GM12878 (cell line): ENCODE measurements around the gene AFF1. TPM values are rescaled to one million over a fixed set of nuclear protein-coding genes. Genes with fewer than 3 reads are reported as not detected.

Experiments used
- ATAC-seq: fragments of 200-7000 bp; cut with Tn5 transposase; 3 replicates; pipeline ENCODE4 v1.9.1; 2020; ENCODE audit warnings: mild to moderate bottlenecking, moderate library complexity
- BruUV-seq: library from RNA; stranded (reverse); fragments of 400-500 nt; replicated peaks from 2 replicates; lab custom pipeline; 2021; lab: Mats Ljungman, UMichigan
- CTCF ChIA-PET: fragments of 300-600 bp; sonication (Branson Sonifier 250); formaldehyde crosslinking; extraction: SDS; loops from one replicate; lab custom pipeline; 2021; ENCODE audit warnings: inconsistent platforms; lab: Yijun Ruan, JAX
- POLR2A ChIA-PET: fragments of 350-600 bp; formaldehyde crosslinking; extraction: SDS; loops from one replicate; lab custom pipeline; 2021; ENCODE audit warnings: inconsistent platforms; lab: Charles Lee
- RAD21 ChIA-PET: fragments of 300-600 bp; sonication (Branson Sonifier 250); formaldehyde crosslinking; loops from one replicate; lab custom pipeline; 2023; ENCODE audit warnings: antibody characterized with exemption; ENCODE audit not compliant: unreplicated experiment; lab: Charles Lee
- SMC1A ChIA-PET: fragments of 300-600 bp; sonication (Branson Sonifier 250); formaldehyde crosslinking; loops from one replicate; lab custom pipeline; 2023; ENCODE audit not compliant: unreplicated experiment, uncharacterized antibody; lab: Charles Lee
- DNase-seq: peaks from one replicate; pipeline ENCODE4 v3.0.0-alpha.2; 2011; ENCODE audit warnings: low read depth, low spot score
- FAIRE-seq: peaks from 3 replicates; lab custom pipeline; 2011; peaks lifted over from hg19 to GRCh38; lab: Jason Lieb, UNC
- H2AFZ ChIP-seq: 2 replicates; pipeline ENCODE4 v1.6.0; 2011; ENCODE audit warnings: low read depth, low read length, control low read depth; ENCODE audit not compliant: control insufficient read depth
- H3K27ac ChIP-seq: 2 replicates; pipeline ENCODE4 v1.5.1; 2011; ENCODE audit warnings: control low read depth; ENCODE audit not compliant: control insufficient read depth, insufficient read depth
- H3K27me3 ChIP-seq, 2 experiments: replicated peaks in 1 of 2; 2 replicates each; pipeline versions ENCODE4 v1.6.0 to v1.6.1; 2011; ENCODE audit warnings: low read length in 1 of 2; ENCODE audit not compliant: control insufficient read depth in 2 of 2, insufficient read depth in 2 of 2
- H3K36me3 ChIP-seq, 2 experiments: 2 replicates each; pipeline ENCODE4 v1.5.1; 2011; ENCODE audit warnings: low read length in 1 of 2; ENCODE audit not compliant: control insufficient read depth in 2 of 2, insufficient read depth in 2 of 2
- H3K4me1 ChIP-seq: 2 replicates; pipeline ENCODE4 v1.6.1; 2011; ENCODE audit warnings: mild to moderate bottlenecking, low read length, moderate library complexity, mixed read lengths; ENCODE audit not compliant: control insufficient read depth, insufficient read depth
- H3K4me2 ChIP-seq: 2 replicates; pipeline ENCODE4 v1.6.0; 2011; ENCODE audit warnings: control low read depth; ENCODE audit not compliant: control insufficient read depth, insufficient read depth
- H3K4me3 ChIP-seq: fragments of 200-600 bp; sonication (generic); 2 replicates; pipeline ENCODE4 v1.5.1; 2016
- H3K79me2 ChIP-seq: 2 replicates; pipeline ENCODE4 v1.6.0; 2011; ENCODE audit warnings: low read length; ENCODE audit not compliant: control insufficient read depth, insufficient read depth
- H3K9ac ChIP-seq: 2 replicates; pipeline ENCODE4 v1.8.0; 2011; ENCODE audit warnings: low read length, control low read depth, mixed read lengths; ENCODE audit not compliant: control insufficient read depth, insufficient read depth
- H3K9me3 ChIP-seq: replicated peaks from 3 replicates; pipeline ENCODE4 v1.5.1; 2011; ENCODE audit warnings: mild to moderate bottlenecking, low read length; ENCODE audit not compliant: control insufficient read depth, insufficient read depth
- H4K20me1 ChIP-seq: 2 replicates; pipeline ENCODE4 v1.6.0; 2011; ENCODE audit not compliant: control insufficient read depth, insufficient read depth
- ATF2 ChIP-seq: IDR thresholded peaks from 2 replicates; pipeline ENCODE4 v1.6.1; 2012; ENCODE audit warnings: low read length, inconsistent platforms
- CHD1 ChIP-seq: IDR thresholded peaks from 2 replicates; pipeline ENCODE4 v1.6.1; 2012; ENCODE audit warnings: low read depth, low read length, improper control_type of control experiment
- FOS ChIP-seq: IDR thresholded peaks from 3 replicates; pipeline ENCODE4 v1.6.1; 2011; ENCODE audit warnings: borderline replicate concordance; ENCODE audit not compliant: insufficient read length; ENCODE audit errors: extremely low read depth
- IKZF1 ChIP-seq: fragments of 450-650 bp; conservative IDR thresholded peaks from 2 replicates; pipeline ENCODE4 v1.6.1; 2017; ENCODE audit warnings: antibody characterized with exemption, mild to moderate bottlenecking
- IKZF2 ChIP-seq, 2 experiments: fragments of 450-650 bp; IDR thresholded peaks; 2 replicates each; pipeline ENCODE4 v1.6.1; 2017; ENCODE audit warnings: mild to moderate bottlenecking in 2 of 2, moderate library complexity in 2 of 2
- JUND ChIP-seq: IDR thresholded peaks from 2 replicates; pipeline ENCODE4 v1.6.1; 2012; ENCODE audit warnings: low read depth, mild to moderate bottlenecking, low read length, improper control_type of control experiment, moderate library complexity
- MTA2 ChIP-seq: fragments of 450-650 bp; IDR thresholded peaks from 2 replicates; pipeline ENCODE4 v1.6.1; 2016; ENCODE audit warnings: low read depth, mild to moderate bottlenecking, moderate library complexity
- NR2C1 ChIP-seq: fragments of 450-650 bp; IDR thresholded peaks from 2 replicates; pipeline ENCODE4 v1.6.1; 2017; ENCODE audit warnings: antibody characterized with exemption, mild to moderate bottlenecking, moderate library complexity
- RELB ChIP-seq: fragments of 450-650 bp; IDR thresholded peaks from 2 replicates; pipeline ENCODE4 v1.6.1; 2017; ENCODE audit warnings: low read depth, mild to moderate bottlenecking, moderate library complexity
- SIN3A ChIP-seq: IDR thresholded peaks from 2 replicates; pipeline ENCODE4 v1.6.1; 2012; ENCODE audit warnings: low read depth, low read length, improper control_type of control experiment
- SIX5 ChIP-seq: IDR thresholded peaks from 2 replicates; pipeline ENCODE4 v1.6.1; 2011; ENCODE audit warnings: mild to moderate bottlenecking, low read depth, low read length, moderate library complexity; ENCODE audit not compliant: severe bottlenecking
- USF1 ChIP-seq: IDR thresholded peaks from 2 replicates; pipeline ENCODE4 v1.6.1; 2011; ENCODE audit warnings: borderline replicate concordance, low read depth, mild to moderate bottlenecking, moderate library complexity, mixed read lengths, low read length; ENCODE audit not compliant: insufficient read depth; ENCODE audit errors: extremely low read length
- WGBS: methylation state at CpG from one replicate; pipeline ENCODE4 v1.1.6; 2016; ENCODE audit warnings: low lambda C conversion rate; ENCODE audit not compliant: insufficient replicate concordance, insufficient coverage; ENCODE audit errors: missing lambda C conversion rate; 5-methylcytosine and 5-hydroxymethylcytosine counted together
- in situ Hi-C: fragments of 300-500 bp; cut with MboI; formaldehyde crosslinking; loops from 9 replicates; pipeline ENCODE4 v1.14.3; 2018; ENCODE audit warnings: mixed read lengths
- intact Hi-C: fragments of 100-400 bp; cut with micrococcal nuclease; formaldehyde crosslinking; loops from one replicate; pipeline ENCODE4 v1.14.2; 2022; ENCODE audit not compliant: unreplicated experiment
- polyA plus RNA-seq, 11 experiments: library from polyadenylated mRNA; depleted of rRNA in 4 of 11; unstranded in 6 of 11; stranded (reverse) in 5 of 11; fragments of >200 nt; fragmentation: Nextera tagmentation in 4 of 11; fragmentation: Illumina TruSeq in 1 of 11; extraction: Ambion mirVana in 4 of 11; extraction: Trizol in 1 of 11; gene quantifications; 1 replicate in 1 of 11; 2 replicates in 10 of 11; pipeline versions ENCODE4 v1.2.1 to v1.2.3, GENCODE V29; 2011 to 2016; ENCODE audit warnings: inconsistent platforms in 2 of 11, missing spikeins in 2 of 11, low read depth in 1 of 11
- total RNA-seq, 4 experiments: library from RNA; depleted of rRNA in 3 of 4; stranded (reverse); fragments of >200 nt in 3 of 4; fragmentation: Illumina TruSeq in 1 of 4; extraction: Trizol in 1 of 4; gene quantifications; 2 replicates each; pipeline versions ENCODE4 v1.2.1 to v1.2.3, GENCODE V29; 2013 to 2021
- TF ChIP-seq, protein P1 (sequence below): IDR thresholded peaks from 2 replicates; pipeline ENCODE4 v1.6.1; 2012; ENCODE audit warnings: low read depth, low read length, improper control_type of control experiment
- TF ChIP-seq, protein P2 (sequence below): IDR thresholded peaks from 2 replicates; pipeline ENCODE4 v1.6.1; 2011; ENCODE audit warnings: mild to moderate bottlenecking, low read depth, low read length, moderate library complexity; ENCODE audit not compliant: insufficient replicate concordance

AFF1 gene
- total and polyA plus RNA-seq, 10 of the 15 experiments (the other 5 are each of a cell fraction or from before 2014, with no cell fraction given), result 3.5 to 56.1 (median 21.5) TPM

DNA sequence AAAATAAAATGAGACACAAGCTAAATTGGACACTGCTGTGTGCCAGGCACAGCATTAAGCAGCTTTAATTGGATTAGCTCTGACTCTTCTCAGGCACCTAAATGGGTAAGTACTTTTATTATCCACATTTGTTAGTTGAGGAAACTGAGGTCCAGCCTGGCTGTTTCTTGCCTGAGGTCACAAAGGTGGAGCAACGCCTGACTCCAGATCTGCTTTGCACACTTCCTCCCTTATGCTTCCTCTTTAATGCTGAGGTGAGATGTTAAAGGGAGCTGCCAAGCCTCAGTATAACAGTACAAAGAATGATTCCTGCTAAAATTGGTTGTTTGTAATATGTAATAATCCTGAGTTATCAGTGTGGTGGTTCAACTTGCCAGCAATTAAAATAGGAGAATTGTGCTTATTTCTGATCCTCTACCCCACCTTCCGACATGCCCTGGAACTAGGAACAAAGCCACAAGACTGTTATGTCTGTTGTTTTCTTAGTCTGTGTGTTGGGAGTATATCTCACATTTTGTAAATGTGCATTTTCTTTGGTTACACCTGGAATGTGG, 74.4 kb downstream of the AFF1 start (continued):
- peak; percentile 16; the same call in 1 of the 2 replicates for TF ChIP-seq RELB
- no peak for TF ChIP-seq FOS

- H3K27ac ChIP-seq, result peak overlapping the region; percentile 93
- SMC1A ChIA-PET, result interaction anchor here (0.6 to 12.8 kb wide), 21 partner anchors 9 to 140 kb away, joined by 3 to 268 read pairs (median 9); partner anchors contain the start of gene AFF1
- peak overlapping the region; percentile 93 for H3K4me2 ChIP-seq
Observed at GRCh38 chr4:87010192-87010591, 75.4 kb downstream of the AFF1 start.

More at GRCh38 chr4:87010192-87010591, 75.4 kb downstream of the AFF1 start:
- ChIA-PET CTCF (interaction anchor here (0.8 to 10.2 kb wide), 13 partner anchors 8 to 88 kb away, joined by 3 to 70 read pairs (median 4); partner anchors contain the start of gene AFF1), POLR2A (interaction anchor here (0.6 to 6.9 kb wide), 11 partner anchors 9 to 1511 kb away, joined by 3 to 123 read pairs (median 7); partner anchors contain the start of gene AFF1), RAD21 (interaction anchor here (0.6 to 11.5 kb wide), 19 partner anchors 8 to 480 kb away, joined by 3 to 267 read pairs (median 5); partner anchors contain the start of gene AFF1)
- DNase-seq (no peak), FAIRE-seq (no peak), ATAC-seq (no peak)
- no peaks in the 10 kb centered on the region for H3K9me3 ChIP-seq
- 94% methylated on average over 1 of the region's 1 CpG for WGBS
- in situ Hi-C loops, result no loop called here
- peaks cover 13% of the 10 kb centered on the region for H3K4me1 ChIP-seq
- peak overlapping the region; percentile 55 for H3K9ac ChIP-seq
- H3K4me3 ChIP-seq, result peak overlapping the region; percentile 59
- peaks cover 99% of the 10 kb centered on the region for H3K79me2 ChIP-seq
- no peak overlapping the region for H2AFZ ChIP-seq
- H3K27me3 ChIP-seq, result no peaks in the 10 kb centered on the region
- no peaks in the 10 kb centered on the region for H4K20me1 ChIP-seq
- TF ChIP-seq, protein P1, sequence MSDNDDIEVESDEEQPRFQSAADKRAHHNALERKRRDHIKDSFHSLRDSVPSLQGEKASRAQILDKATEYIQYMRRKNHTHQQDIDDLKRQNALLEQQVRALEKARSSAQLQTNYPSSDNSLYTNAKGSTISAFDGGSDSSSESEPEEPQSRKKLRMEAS, result no peak
- TF ChIP-seq NR2C1 (no peak), SIN3A (no peak), USF1 (no peak), SIX5 (no peak), IKZF2 (IDR thresholded peaks at IDR 0.05) (no peak), MTA2 (no peak), ATF2 (no peak), CHD1 (no peak), IKZF1 (no peak), JUND (no peak)
- TF ChIP-seq, protein P2, sequence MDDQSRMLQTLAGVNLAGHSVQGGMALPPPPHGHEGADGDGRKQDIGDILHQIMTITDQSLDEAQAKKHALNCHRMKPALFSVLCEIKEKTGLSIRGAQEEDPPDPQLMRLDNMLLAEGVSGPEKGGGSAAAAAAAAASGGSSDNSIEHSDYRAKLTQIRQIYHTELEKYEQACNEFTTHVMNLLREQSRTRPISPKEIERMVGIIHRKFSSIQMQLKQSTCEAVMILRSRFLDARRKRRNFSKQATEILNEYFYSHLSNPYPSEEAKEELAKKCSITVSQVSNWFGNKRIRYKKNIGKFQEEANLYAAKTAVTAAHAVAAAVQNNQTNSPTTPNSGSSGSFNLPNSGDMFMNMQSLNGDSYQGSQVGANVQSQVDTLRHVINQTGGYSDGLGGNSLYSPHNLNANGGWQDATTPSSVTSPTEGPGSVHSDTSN, result no peak
- intact Hi-C loops, result no loop called here
- H3K36me3 ChIP-seq, result no peaks in the 10 kb centered on the region
- BruUV-seq, result no TSS peak
